ENCODE results near the gene ABRACL.

DNA sequence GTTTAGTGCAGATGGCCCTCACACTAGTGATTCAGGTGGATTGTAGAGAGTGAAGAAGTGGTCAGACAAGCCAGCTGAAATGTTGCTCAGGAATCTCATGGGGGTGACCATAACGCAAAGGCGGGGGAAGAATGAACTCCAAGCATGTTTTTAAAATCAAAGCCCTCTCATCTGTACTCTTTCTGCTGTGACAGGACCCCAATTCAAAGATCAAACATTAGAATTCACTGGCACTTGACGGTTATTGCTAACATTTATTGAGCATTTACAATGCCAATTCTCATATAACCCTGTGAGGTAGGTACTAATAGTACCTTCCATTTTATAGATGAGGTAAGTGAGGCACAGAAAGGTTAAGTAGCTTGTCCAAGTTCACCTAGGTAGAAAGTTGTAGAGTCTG, 15.7 kb downstream of the ABRACL start:
- TF ChIP-seq ZFP30 (CRISPR knock-in tag; IDR thresholded peaks at IDR 0.05) = no peak
- no peak for TF ChIP-seq ZFP3 (CRISPR knock-in tag; IDR thresholded peaks at IDR 0.05)
- TF ChIP-seq OSR1 (CRISPR knock-in tag; IDR thresholded peaks at IDR 0.05) = no peak
- TF ChIP-seq, protein P1, sequence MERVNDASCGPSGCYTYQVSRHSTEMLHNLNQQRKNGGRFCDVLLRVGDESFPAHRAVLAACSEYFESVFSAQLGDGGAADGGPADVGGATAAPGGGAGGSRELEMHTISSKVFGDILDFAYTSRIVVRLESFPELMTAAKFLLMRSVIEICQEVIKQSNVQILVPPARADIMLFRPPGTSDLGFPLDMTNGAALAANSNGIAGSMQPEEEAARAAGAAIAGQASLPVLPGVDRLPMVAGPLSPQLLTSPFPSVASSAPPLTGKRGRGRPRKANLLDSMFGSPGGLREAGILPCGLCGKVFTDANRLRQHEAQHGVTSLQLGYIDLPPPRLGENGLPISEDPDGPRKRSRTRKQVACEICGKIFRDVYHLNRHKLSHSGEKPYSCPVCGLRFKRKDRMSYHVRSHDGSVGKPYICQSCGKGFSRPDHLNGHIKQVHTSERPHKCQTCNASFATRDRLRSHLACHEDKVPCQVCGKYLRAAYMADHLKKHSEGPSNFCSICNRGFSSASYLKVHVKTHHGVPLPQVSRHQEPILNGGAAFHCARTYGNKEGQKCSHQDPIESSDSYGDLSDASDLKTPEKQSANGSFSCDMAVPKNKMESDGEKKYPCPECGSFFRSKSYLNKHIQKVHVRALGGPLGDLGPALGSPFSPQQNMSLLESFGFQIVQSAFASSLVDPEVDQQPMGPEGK (CRISPR knock-in tag; IDR thresholded peaks at IDR 0.05; ENCODE audit: borderline replicate concordance) = no peak
- no peak for TF ChIP-seq TCF4 (CRISPR knock-in tag; IDR thresholded peaks at IDR 0.05; ENCODE audit: borderline replicate concordance)
- TF ChIP-seq BACH2 (CRISPR knock-in tag; IDR thresholded peaks at IDR 0.05; ENCODE audit: borderline replicate concordance) = no peak
- no peak for TF ChIP-seq ARNTL (CRISPR knock-in tag; IDR thresholded peaks at IDR 0.05; ENCODE audit: borderline replicate concordance, low read depth)
- TF ChIP-seq ZNF565 (CRISPR knock-in tag; conservative IDR thresholded peaks at IDR 0.05; ENCODE audit: low read depth) = no peak
- TF ChIP-seq SNAI2 (CRISPR knock-in tag; IDR thresholded peaks at IDR 0.05) = no peak
- TF ChIP-seq, protein P2, sequence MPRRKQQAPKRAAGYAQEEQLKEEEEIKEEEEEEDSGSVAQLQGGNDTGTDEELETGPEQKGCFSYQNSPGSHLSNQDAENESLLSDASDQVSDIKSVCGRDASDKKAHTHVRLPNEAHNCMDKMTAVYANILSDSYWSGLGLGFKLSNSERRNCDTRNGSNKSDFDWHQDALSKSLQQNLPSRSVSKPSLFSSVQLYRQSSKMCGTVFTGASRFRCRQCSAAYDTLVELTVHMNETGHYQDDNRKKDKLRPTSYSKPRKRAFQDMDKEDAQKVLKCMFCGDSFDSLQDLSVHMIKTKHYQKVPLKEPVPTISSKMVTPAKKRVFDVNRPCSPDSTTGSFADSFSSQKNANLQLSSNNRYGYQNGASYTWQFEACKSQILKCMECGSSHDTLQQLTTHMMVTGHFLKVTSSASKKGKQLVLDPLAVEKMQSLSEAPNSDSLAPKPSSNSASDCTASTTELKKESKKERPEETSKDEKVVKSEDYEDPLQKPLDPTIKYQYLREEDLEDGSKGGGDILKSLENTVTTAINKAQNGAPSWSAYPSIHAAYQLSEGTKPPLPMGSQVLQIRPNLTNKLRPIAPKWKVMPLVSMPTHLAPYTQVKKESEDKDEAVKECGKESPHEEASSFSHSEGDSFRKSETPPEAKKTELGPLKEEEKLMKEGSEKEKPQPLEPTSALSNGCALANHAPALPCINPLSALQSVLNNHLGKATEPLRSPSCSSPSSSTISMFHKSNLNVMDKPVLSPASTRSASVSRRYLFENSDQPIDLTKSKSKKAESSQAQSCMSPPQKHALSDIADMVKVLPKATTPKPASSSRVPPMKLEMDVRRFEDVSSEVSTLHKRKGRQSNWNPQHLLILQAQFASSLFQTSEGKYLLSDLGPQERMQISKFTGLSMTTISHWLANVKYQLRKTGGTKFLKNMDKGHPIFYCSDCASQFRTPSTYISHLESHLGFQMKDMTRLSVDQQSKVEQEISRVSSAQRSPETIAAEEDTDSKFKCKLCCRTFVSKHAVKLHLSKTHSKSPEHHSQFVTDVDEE (CRISPR knock-in tag; IDR thresholded peaks at IDR 0.05) = no peak
- TF ChIP-seq RARB (CRISPR knock-in tag; IDR thresholded peaks at IDR 0.05) = no peak
- no peak for TF ChIP-seq ESRRG (CRISPR knock-in tag; IDR thresholded peaks at IDR 0.05)
- no peak for TF ChIP-seq ZC3H10 (CRISPR knock-in tag; IDR thresholded peaks at IDR 0.05)
- TF ChIP-seq ISL1 (CRISPR knock-in tag; IDR thresholded peaks at IDR 0.05) = no peak
